Uterus (tissue), 2 donors: ENCODE results near the gene PSMB5.

ENCODE experiments used
- CTCF ChIP-seq, 4 experiments: fragments of 200-600 bp in 2 of 4; fragments of 450-650 bp in 2 of 4; sonication (generic) in 2 of 4; IDR thresholded peaks; one replicate each; pipeline ENCODE4 v1.5.1; 2016 to 2019; ENCODE audit warnings: antibody characterized with exemption in 4 of 4, mild to moderate bottlenecking in 2 of 4, moderate library complexity in 1 of 4
- POLR2A ChIP-seq, 2 donors: fragments of 450-650 bp; IDR thresholded peaks; one replicate each; pipeline ENCODE4 v1.6.1; 2016; ENCODE audit warnings: antibody characterized with exemption in 2 of 2, mild to moderate bottlenecking in 1 of 2, moderate library complexity in 1 of 2

GRCh38 chr14:23044840-23045239 lies 10.1 kb upstream of the PSMB5 start:
- TF ChIP-seq POLR2A (IDR thresholded peaks at IDR 0.05) = no peak
- TF ChIP-seq CTCF (IDR thresholded peaks at IDR 0.05) = no peak
